ENCODE data around the gene SYNPR.

SYNPR gene

DNA sequence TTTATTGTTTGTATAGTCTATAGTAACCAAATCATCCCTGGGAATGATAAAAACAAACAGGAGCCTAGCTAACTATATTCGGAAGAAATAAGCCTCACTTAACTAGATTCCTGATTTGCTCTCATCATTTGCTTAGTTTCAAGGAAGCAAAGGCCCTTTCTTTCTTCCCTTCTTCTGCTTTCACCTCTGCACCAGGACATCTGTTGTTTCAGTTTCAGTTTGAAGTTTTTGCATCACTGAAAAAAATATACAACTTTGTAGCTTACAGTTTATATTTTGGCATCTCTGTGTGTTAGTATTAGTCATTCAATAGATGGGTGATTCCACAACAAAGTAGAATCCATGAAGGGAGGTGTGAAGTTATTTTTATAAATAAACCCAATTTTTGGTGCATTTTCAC lies 260.8 kb downstream of the SYNPR start:
- Histone ChIP-seq H3K9me2 (ENCODE audit: low read depth, low read length) (no peaks in the 10 kb centered on the region), H3K36me3 (ENCODE audit: insufficient read depth, low read length) (no peaks in the 10 kb centered on the region), H3K9ac (ENCODE audit: low read length) (no peak overlapping the region), H3K27me3 (ENCODE audit: insufficient read depth, low read length) (no peaks in the 10 kb centered on the region), H3K27ac (ENCODE audit: low read depth, low read length, poor library complexity, severe bottlenecking) (no peak overlapping the region), H3K4me3 (ENCODE audit: low read depth, low read length, poor library complexity, severe bottlenecking) (no peak overlapping the region), H3K9me3 (ENCODE audit: low read length) (no peaks in the 10 kb centered on the region), H3F3A (ENCODE audit: insufficient read depth, low read length) (no peaks in the 10 kb centered on the region), H3K4me1 (ENCODE audit: insufficient read depth, low read length, severe bottlenecking) (no peaks in the 10 kb centered on the region), H3K4me2 (ENCODE audit: low read length) (no peak overlapping the region), H3K79me2 (ENCODE audit: insufficient read depth, low read length) (no peaks in the 10 kb centered on the region), H2AFZ (ENCODE audit: low read length) (no peak overlapping the region), H4K20me1 (ENCODE audit: insufficient read depth, low read length) (no peaks in the 10 kb centered on the region)
- TF ChIP-seq, protein P1, sequence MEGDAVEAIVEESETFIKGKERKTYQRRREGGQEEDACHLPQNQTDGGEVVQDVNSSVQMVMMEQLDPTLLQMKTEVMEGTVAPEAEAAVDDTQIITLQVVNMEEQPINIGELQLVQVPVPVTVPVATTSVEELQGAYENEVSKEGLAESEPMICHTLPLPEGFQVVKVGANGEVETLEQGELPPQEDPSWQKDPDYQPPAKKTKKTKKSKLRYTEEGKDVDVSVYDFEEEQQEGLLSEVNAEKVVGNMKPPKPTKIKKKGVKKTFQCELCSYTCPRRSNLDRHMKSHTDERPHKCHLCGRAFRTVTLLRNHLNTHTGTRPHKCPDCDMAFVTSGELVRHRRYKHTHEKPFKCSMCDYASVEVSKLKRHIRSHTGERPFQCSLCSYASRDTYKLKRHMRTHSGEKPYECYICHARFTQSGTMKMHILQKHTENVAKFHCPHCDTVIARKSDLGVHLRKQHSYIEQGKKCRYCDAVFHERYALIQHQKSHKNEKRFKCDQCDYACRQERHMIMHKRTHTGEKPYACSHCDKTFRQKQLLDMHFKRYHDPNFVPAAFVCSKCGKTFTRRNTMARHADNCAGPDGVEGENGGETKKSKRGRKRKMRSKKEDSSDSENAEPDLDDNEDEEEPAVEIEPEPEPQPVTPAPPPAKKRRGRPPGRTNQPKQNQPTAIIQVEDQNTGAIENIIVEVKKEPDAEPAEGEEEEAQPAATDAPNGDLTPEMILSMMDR (IDR thresholded peaks at IDR 0.05; ENCODE audit: low read length) = no peak
- TF ChIP-seq EZH2 (IDR thresholded peaks at IDR 0.05; ENCODE audit: borderline replicate concordance, low read length) = no peak

DNA sequence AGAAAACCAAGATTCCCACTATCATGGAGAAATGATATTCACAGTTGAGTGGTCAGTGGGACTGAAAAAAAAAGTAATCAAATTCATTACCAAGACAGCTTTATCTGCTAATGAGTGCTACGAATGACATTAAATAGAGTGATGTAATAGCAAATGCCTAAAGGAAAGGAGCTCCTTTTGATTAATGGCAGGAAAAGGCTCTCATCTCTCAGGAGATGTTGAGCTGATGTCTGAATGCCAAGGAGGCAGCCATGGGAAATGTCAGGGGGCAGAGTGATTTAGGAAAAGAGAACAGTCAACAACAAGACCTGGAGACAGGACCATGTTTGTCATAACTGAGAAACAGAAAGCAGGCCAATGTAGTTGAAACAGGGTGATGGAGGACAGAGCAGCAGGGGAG lies 277.7 kb downstream of the SYNPR start:
- H3K27ac ChIP-seq (ENCODE audit: low read depth, low read length, poor library complexity, severe bottlenecking) = no peak overlapping the region
- H3K4me1 ChIP-seq (ENCODE audit: insufficient read depth, low read length, severe bottlenecking) = no peaks in the 10 kb centered on the region
- H3K9ac ChIP-seq (ENCODE audit: low read length) = no peak overlapping the region
- H4K20me1 ChIP-seq (ENCODE audit: insufficient read depth, low read length) = no peaks in the 10 kb centered on the region
- H2AFZ ChIP-seq (ENCODE audit: low read length) = no peak overlapping the region
- no peaks in the 10 kb centered on the region for H3F3A ChIP-seq (ENCODE audit: insufficient read depth, low read length)
- no peaks in the 10 kb centered on the region for H3K9me3 ChIP-seq (ENCODE audit: low read length)
- H3K9me2 ChIP-seq (ENCODE audit: low read depth, low read length) = no peaks in the 10 kb centered on the region
- no peaks in the 10 kb centered on the region for H3K27me3 ChIP-seq (ENCODE audit: insufficient read depth, low read length)
- H3K4me2 ChIP-seq (ENCODE audit: low read length) = no peak overlapping the region
- TF ChIP-seq EZH2 (IDR thresholded peaks at IDR 0.05; ENCODE audit: borderline replicate concordance, low read length) = no peak
- TF ChIP-seq, protein P1 (IDR thresholded peaks at IDR 0.05; ENCODE audit: low read length) = no peak
- no peak overlapping the region for H3K4me3 ChIP-seq (ENCODE audit: low read depth, low read length, poor library complexity, severe bottlenecking)
- no peaks in the 10 kb centered on the region for H3K36me3 ChIP-seq (ENCODE audit: insufficient read depth, low read length)
- no peaks in the 10 kb centered on the region for H3K79me2 ChIP-seq (ENCODE audit: insufficient read depth, low read length)

DNA sequence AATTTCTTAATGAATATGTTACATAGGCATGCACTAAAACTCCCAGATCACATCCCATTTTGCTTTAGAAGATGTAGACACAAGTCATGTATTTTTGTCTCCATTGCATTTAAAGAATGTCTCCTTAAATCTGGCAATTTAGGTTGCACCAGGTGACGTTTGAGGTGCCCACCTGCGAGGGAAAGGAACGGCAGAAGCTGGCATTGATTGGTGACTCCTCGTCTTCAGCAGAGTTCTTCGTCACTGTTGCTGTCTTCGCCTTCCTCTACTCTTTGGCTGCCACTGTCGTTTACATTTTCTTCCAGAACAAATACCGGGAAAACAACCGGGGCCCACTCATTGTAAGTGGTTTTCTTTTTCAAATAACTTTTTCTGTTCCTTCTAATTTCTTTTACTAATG lies 278.3 kb downstream of the SYNPR start:
- Histone ChIP-seq H3K4me2 (ENCODE audit: low read length) (no peak overlapping the region), H3K79me2 (ENCODE audit: insufficient read depth, low read length) (no peaks in the 10 kb centered on the region), H2AFZ (ENCODE audit: low read length) (no peak overlapping the region), H3K27ac (ENCODE audit: low read depth, low read length, poor library complexity, severe bottlenecking) (no peak overlapping the region), H3K9ac (ENCODE audit: low read length) (no peak overlapping the region), H3K36me3 (ENCODE audit: insufficient read depth, low read length) (no peaks in the 10 kb centered on the region), H3K9me3 (ENCODE audit: low read length) (no peaks in the 10 kb centered on the region), H3K9me2 (ENCODE audit: low read depth, low read length) (no peaks in the 10 kb centered on the region), H3K4me3 (ENCODE audit: low read depth, low read length, poor library complexity, severe bottlenecking) (no peak overlapping the region), H3K4me1 (ENCODE audit: insufficient read depth, low read length, severe bottlenecking) (no peaks in the 10 kb centered on the region), H3K27me3 (ENCODE audit: insufficient read depth, low read length) (no peaks in the 10 kb centered on the region), H3F3A (ENCODE audit: insufficient read depth, low read length) (no peaks in the 10 kb centered on the region), H4K20me1 (ENCODE audit: insufficient read depth, low read length) (no peaks in the 10 kb centered on the region)
- TF ChIP-seq EZH2 (IDR thresholded peaks at IDR 0.05; ENCODE audit: borderline replicate concordance, low read length) = no peak
- TF ChIP-seq, protein P1 (IDR thresholded peaks at IDR 0.05; ENCODE audit: low read length) = no peak

Measured in OCI-LY1 (cell line).